HepG2 (cell line): ENCODE results near the gene UBAP2. TPM values are rescaled to one million over a fixed set of nuclear protein-coding genes. Genes with fewer than 3 reads are reported as not detected.
A peak's percentile ranks its signal among the peaks of the same experiment; 100 is the strongest.

ENCODE experiments used
- ATAC-seq: fragments of 200-7000 bp; cut with Tn5 transposase; 3 replicates; pipeline ENCODE4 v1.9.1; 2020; ENCODE audit warnings: mild to moderate bottlenecking, moderate library complexity
- BruUV-seq: library from RNA; stranded (reverse); fragments of 400-500 nt; replicated peaks from 2 replicates; lab custom pipeline; 2021; lab: Mats Ljungman, UMichigan
- CTCF ChIA-PET: fragments of 300-600 bp; formaldehyde crosslinking; extraction: SDS; loops from one replicate; lab custom pipeline; 2021; ENCODE audit warnings: low total read pairs, inconsistent platforms, low intra/inter-chr PET ratio; lab: Yijun Ruan, JAX
- POLR2A ChIA-PET: fragments of 350-600 bp; sonication (Branson Sonifier 250); formaldehyde crosslinking; loops from one replicate; lab custom pipeline; 2020; ENCODE audit warnings: antibody characterized with exemption, inconsistent platforms; lab: Yijun Ruan, JAX
- DNase-seq: peaks from one replicate; pipeline ENCODE4 v3.0.0-alpha.2; 2015; ENCODE audit warnings: low spot score
- FAIRE-seq: peaks from 3 replicates; lab custom pipeline; 2011; peaks lifted over from hg19 to GRCh38; lab: Jason Lieb, UNC
- H2AFZ ChIP-seq: one replicate; pipeline ENCODE4 v1.6.1; 2011; ENCODE audit warnings: low read length, inconsistent platforms
- H3K27ac ChIP-seq: fragments of 300-600 bp; 3 replicates; pipeline ENCODE4 v1.8.0; 2011; ENCODE audit warnings: mixed run types, mild to moderate bottlenecking, mixed read lengths, low read length, inconsistent platforms; ENCODE audit not compliant: insufficient read depth; ENCODE audit errors: extremely low read length
- H3K27me3 ChIP-seq, 2 experiments: fragments of 200-600 bp in 1 of 2; 2 replicates in 1 of 2; 3 replicates in 1 of 2; pipeline versions ENCODE4 v1.6.0 to v1.8.0; 2011; ENCODE audit warnings: low read length in 2 of 2, mild to moderate bottlenecking in 2 of 2, moderate library complexity in 2 of 2, inconsistent platforms in 1 of 2; ENCODE audit not compliant: insufficient read depth in 2 of 2, control insufficient read depth in 1 of 2
- H3K36me3 ChIP-seq, 2 experiments: fragments of 200-600 bp in 1 of 2; replicated peaks in 1 of 2; 2 replicates in 1 of 2; 3 replicates in 1 of 2; pipeline versions ENCODE4 v1.5.1 to v1.8.0; 2011; ENCODE audit warnings: low read length in 2 of 2, inconsistent platforms in 1 of 2; ENCODE audit not compliant: insufficient read depth in 2 of 2, control insufficient read depth in 1 of 2
- H3K4me1 ChIP-seq: 2 replicates; pipeline ENCODE4 v1.5.1; 2012; ENCODE audit warnings: low read length, inconsistent platforms; ENCODE audit not compliant: insufficient read depth
- H3K4me2 ChIP-seq: 2 replicates; pipeline ENCODE4 v1.6.0; 2011; ENCODE audit warnings: low read depth, low read length, inconsistent platforms
- H3K4me3 ChIP-seq, 3 experiments: fragments of 200-600 bp in 1 of 3; sonication (generic), shearing (Covaris generic) in 1 of 3; replicated peaks in 1 of 3; 2 replicates each; pipeline ENCODE4 v1.5.1; 2011 to 2016; ENCODE audit warnings: low read length in 3 of 3, inconsistent platforms in 2 of 3, low read depth in 2 of 3, mild to moderate bottlenecking in 2 of 3, control low read depth in 1 of 3, mixed read lengths in 1 of 3; ENCODE audit not compliant: insufficient read depth in 1 of 3
- H3K79me2 ChIP-seq: one replicate; pipeline ENCODE4 v1.6.1; 2011; ENCODE audit warnings: low read length, inconsistent platforms; ENCODE audit not compliant: insufficient read depth
- H3K9ac ChIP-seq: 2 replicates; pipeline ENCODE4 v1.6.0; 2011; ENCODE audit warnings: mild to moderate bottlenecking, low read depth, low read length, inconsistent platforms; ENCODE audit not compliant: insufficient read depth
- H3K9me3 ChIP-seq: 2 replicates; pipeline ENCODE4 v1.5.1; 2012; ENCODE audit warnings: mild to moderate bottlenecking, low read length
- H4K20me1 ChIP-seq: 2 replicates; pipeline ENCODE4 v1.6.0; 2011; ENCODE audit warnings: inconsistent platforms, mild to moderate bottlenecking, low read length, moderate library complexity; ENCODE audit not compliant: insufficient read depth
- ASH2L ChIP-seq: fragments of 300-600, 200-600 bp; sonication (generic); IDR thresholded peaks from 2 replicates; pipeline ENCODE4 v1.7.0; 2017; ENCODE audit warnings: low read depth, mild to moderate bottlenecking, moderate library complexity, mixed read lengths, low read length; ENCODE audit not compliant: insufficient read length
- ATF7 ChIP-seq, 2 experiments: fragments of 450-650 bp in 1 of 2; sonication (generic) in 1 of 2; formaldehyde crosslinking in 1 of 2; IDR thresholded peaks; 2 replicates each; pipeline versions ENCODE4 v1.4.0 to v1.6.1; 2016 to 2020; ENCODE audit warnings: antibody characterized with exemption in 1 of 2, mild to moderate bottlenecking in 1 of 2, missing genetic modification reagents in 1 of 2
- ATM ChIP-seq: fragments of 450-650 bp; IDR thresholded peaks from 2 replicates; pipeline ENCODE4 v1.7.1; 2017; ENCODE audit warnings: mild to moderate bottlenecking, borderline replicate concordance
- BCL6 ChIP-seq: IDR thresholded peaks from 2 replicates; pipeline ENCODE4 v1.6.1; 2016; ENCODE audit warnings: missing genetic modification reagents, missing compliant biosample characterization
- ELF1 ChIP-seq: sonication (generic); formaldehyde crosslinking; IDR thresholded peaks from 2 replicates; pipeline ENCODE4 v1.4.0; 2020; ENCODE audit warnings: missing genetic modification reagents
- FLYWCH1 ChIP-seq: sonication (generic); formaldehyde crosslinking; IDR thresholded peaks from 2 replicates; pipeline ENCODE4 v1.8.1; 2023; ENCODE audit warnings: mild to moderate bottlenecking, missing genetic modification reagents
- ISL2 ChIP-seq: sonication (generic); formaldehyde crosslinking; IDR thresholded peaks from 2 replicates; pipeline ENCODE4 v1.5.0; 2020; ENCODE audit warnings: missing genetic modification reagents
- NFKBIZ ChIP-seq: IDR thresholded peaks from 2 replicates; pipeline ENCODE4 v1.6.1; 2018; ENCODE audit warnings: missing genetic modification reagents, missing compliant biosample characterization
- PCBP1 ChIP-seq: fragments of 200-400 bp; formaldehyde crosslinking; IDR thresholded peaks from 2 replicates; pipeline ENCODE4 v1.6.1; 2017; ENCODE audit warnings: mild to moderate bottlenecking, low read depth, low read length, borderline replicate concordance
- PPARG ChIP-seq: conservative IDR thresholded peaks from 2 replicates; pipeline ENCODE4 v1.6.1; 2016; ENCODE audit warnings: missing biosample characterization, missing genetic modification reagents
- ZNF367 ChIP-seq: sonication (generic); formaldehyde crosslinking; IDR thresholded peaks from 2 replicates; pipeline ENCODE4 v1.4.0; 2020; ENCODE audit warnings: missing genetic modification reagents, borderline replicate concordance
- ZNF570 ChIP-seq: sonication (generic); formaldehyde crosslinking; IDR thresholded peaks from 2 replicates; pipeline ENCODE4 v1.4.0; 2020; ENCODE audit warnings: mild to moderate bottlenecking, missing genetic modification reagents, borderline replicate concordance
- ZNF687 ChIP-seq: sonication (generic); formaldehyde crosslinking; IDR thresholded peaks from 2 replicates; pipeline ENCODE4 v1.5.1; 2020; ENCODE audit warnings: mild to moderate bottlenecking, missing genetic modification reagents, moderate library complexity
- ZNF749 ChIP-seq: sonication (generic); formaldehyde crosslinking; IDR thresholded peaks from 2 replicates; pipeline ENCODE4 v1.8.0; 2022; ENCODE audit warnings: mild to moderate bottlenecking, missing genetic modification reagents, moderate library complexity, borderline replicate concordance
- ZNF782 ChIP-seq: sonication (generic); formaldehyde crosslinking; IDR thresholded peaks from 2 replicates; pipeline ENCODE4 v1.4.0; 2020; ENCODE audit warnings: missing genetic modification reagents, mild to moderate bottlenecking, borderline replicate concordance
- ZNF850 ChIP-seq: sonication (generic); formaldehyde crosslinking; conservative IDR thresholded peaks from 2 replicates; pipeline ENCODE4 v1.9.0; 2021; ENCODE audit warnings: mild to moderate bottlenecking, missing genetic modification reagents
- ZNF883 ChIP-seq: sonication (generic); formaldehyde crosslinking; IDR thresholded peaks from 2 replicates; pipeline ENCODE4 v1.5.1; 2020; ENCODE audit warnings: mild to moderate bottlenecking, missing genetic modification reagents; ENCODE audit errors: not compliant biosample characterization
- WGBS: methylation state at CpG from one replicate; pipeline ENCODE4 v1.1.6; 2017; ENCODE audit warnings: low lambda C conversion rate; 5-methylcytosine and 5-hydroxymethylcytosine counted together
- in situ Hi-C: cut with HindIII; loops from 2 replicates; pipeline ENCODE4 v1.10.0; 2017; ENCODE audit warnings: low pct_unique_long_range_greater_than_20kb; ENCODE audit not compliant: extremely low pct_ligation_motif_present
- intact Hi-C: fragments of 100-400 bp; cut with micrococcal nuclease; formaldehyde crosslinking; loops from one replicate; pipeline ENCODE4 v1.10.0; 2022; ENCODE audit not compliant: unreplicated experiment
- polyA plus RNA-seq, 8 experiments: library from polyadenylated mRNA; depleted of rRNA in 3 of 8; stranded (reverse) in 7 of 8; unstranded in 1 of 8; fragments of >200 nt; fragmentation: Illumina TruSeq in 4 of 8; extraction: Trizol in 4 of 8; gene quantifications; 2 replicates each; pipeline versions ENCODE4 v1.2.1 to v1.2.3, GENCODE V29; 2011 to 2016; ENCODE audit warnings: low read depth in 4 of 8, missing spikeins in 1 of 8, mixed read lengths in 1 of 8; ENCODE audit not compliant: insufficient read depth in 1 of 8
- total RNA-seq, 5 experiments: library from RNA; depleted of rRNA; stranded (reverse); fragments of >200 nt; fragmentation: Illumina TruSeq; extraction: Trizol; gene quantifications; 2 replicates each; pipeline ENCODE4 v1.2.3, GENCODE V29; 2016; ENCODE audit warnings: low read depth in 1 of 5

The UBAP2 gene
- total and polyA plus RNA-seq, 2 of the 13 experiments (the other 11 are each of a cell fraction or from before 2014, with no cell fraction given) = 19.0 to 22.0 TPM

GRCh38 chr9:33905137-33905536 is 143.6 kb downstream of the UBAP2 start (continued):
- no peak for TF ChIP-seq BCL6 (CRISPR knock-in tag)
- no peak for TF ChIP-seq ISL2 (CRISPR knock-in tag)
- TF ChIP-seq FLYWCH1 (CRISPR knock-in tag) = no peak
- TF ChIP-seq NFKBIZ (CRISPR knock-in tag) = no peak
- TF ChIP-seq ASH2L = no peak
- no peak for TF ChIP-seq ELF1 (CRISPR knock-in tag)
- TF ChIP-seq PCBP1 = no peak
- no peak for TF ChIP-seq ATM
- TF ChIP-seq ZNF883 (CRISPR knock-in tag) = no peak
- no peak for TF ChIP-seq ZNF782

- Histone ChIP-seq H3K79me2 (peaks cover 39% of the 10 kb centered on the region), H4K20me1 (peaks cover 16% of the 10 kb centered on the region), H3K27me3 (no peaks in the 10 kb centered on the region), H3K4me1 (peaks cover 20% of the 10 kb centered on the region), H3K4me3 (no peak overlapping the region), H3K9ac (no peak overlapping the region)
- POLR2A ChIA-PET = no interaction called here
- DNase-seq = no peak
- TF ChIP-seq ATF7 (IDR thresholded peaks at IDR 0.05) (0 out of 2 replicates have a peak, but pooled peaks have one; percentile 2), ATF7 (CRISPR knock-in tag; IDR thresholded peaks at IDR 0.05) (no peak), ZNF367 (CRISPR knock-in tag) (no peak), ZNF570 (CRISPR knock-in tag) (no peak), ZNF850 (no peak), PPARG (CRISPR knock-in tag) (no peak), ZNF687 (CRISPR knock-in tag) (no peak), ZNF749 (CRISPR knock-in tag) (no peak)
- TF ChIP-seq, all 625 proteins: peak for 1
- Histone ChIP-seq H3K27ac (no peak overlapping the region), H3K4me2 (no peak overlapping the region), H3K9me3 (no peaks in the 10 kb centered on the region), H2AFZ (no peak overlapping the region), H3K36me3 (peaks cover 8 to 63% of the 10 kb centered on the region in 2 experiments)
- intact Hi-C loops (no loop called here), in situ Hi-C loops (no loop called here)
- WGBS = 89% methylated on average over 4 of the region's 4 CpGs
- CTCF ChIA-PET = no interaction called here
- BruUV-seq = no TSS peak
- FAIRE-seq (no peak), ATAC-seq (no peak)
Observed at GRCh38 chr9:33903157-33903780, 145.4 kb downstream of the UBAP2 start.
